NCI-H2107 treated with DMSO at 0.1 percent for 48 hours (cell line): ENCODE measurements around the gene TCF7L1.
"Not testable (repeated sequence)": the region's sequence is repeated elsewhere in the genome, so short reads cannot be mapped to it uniquely, and the experiment has no call there.

Experiments
- DNase-seq: peaks from one replicate; lab custom pipeline; 2025; ENCODE audit not compliant: unreplicated experiment; lab: John Stamatoyannopoulos, UW

Gene TCF7L1

GRCh38 chr2:85318222-85319074 is 185.3 kb downstream of the TCF7L1 start:
- DNase-seq, result peak; percentile 37

GRCh38 chr2:85319796-85320195 is 186.6 kb downstream of the TCF7L1 start:
- no peak for DNase-seq

- no peak for DNase-seq
These were observed 190.3 kb downstream of the TCF7L1 start for GRCh38 chr2:85323351-85323987.

GRCh38 chr2:85323988-85324367 is 190.8 kb downstream of the TCF7L1 start:
- not testable (repeated sequence) for DNase-seq

- DNase-seq, result no peak
These were observed 191.7 kb downstream of the TCF7L1 start for GRCh38 chr2:85324639-85325465.

GRCh38 chr2:85325466-85325811 is 192.2 kb downstream of the TCF7L1 start:
- no peak for DNase-seq

- DNase-seq, result peak; percentile 13
These were observed 193.4 kb downstream of the TCF7L1 start for GRCh38 chr2:85326406-85327159.

- no peak for DNase-seq
These were observed 194.1 kb downstream of the TCF7L1 start for GRCh38 chr2:85327160-85327821.

GRCh38 chr2:85327822-85328617 is 194.8 kb downstream of the TCF7L1 start, which contains the start of gene TGOLN2:
TSS of gene TGOLN2 (minus strand) at chr2:85327989. CDS start at chr2:85327962, 27 bp downstream.
- peak; percentile 82 for DNase-seq

- DNase-seq, result no peak
These were observed 196.0 kb downstream of the TCF7L1 start for GRCh38 chr2:85329181-85329651.

- DNase-seq, result not testable (repeated sequence)
These were observed 196.5 kb downstream of the TCF7L1 start for GRCh38 chr2:85329701-85330100.

- no peak for DNase-seq
These were observed 197.8 kb downstream of the TCF7L1 start for GRCh38 chr2:85330839-85331636.

- not testable (repeated sequence) for DNase-seq
These were observed 200.7 kb downstream of the TCF7L1 start for GRCh38 chr2:85333877-85334276.

GRCh38 chr2:85334928-85335327 is 201.7 kb downstream of the TCF7L1 start:
- DNase-seq, result no peak

GRCh38 chr2:85340034-85340892 is 207.1 kb downstream of the TCF7L1 start:
- peak; percentile 13 for DNase-seq

- no peak for DNase-seq
These were observed 208.3 kb downstream of the TCF7L1 start for GRCh38 chr2:85341269-85342029.

- no peak for DNase-seq
These were observed 209.0 kb downstream of the TCF7L1 start for GRCh38 chr2:85342156-85342555.
